Adipocyte (in vitro differentiated cells): Measurements from ENCODE around the gene ZFP36.
A peak's percentile ranks its signal among the peaks of the same experiment; 100 is the strongest.

Experiments used
- DNase-seq: peaks from one replicate; pipeline ENCODE4 v3.0.0-alpha.2; 2015; ENCODE audit warnings: low read depth
- H3K27me3 ChIP-seq: replicated peaks from 2 replicates; pipeline ENCODE4 v1.7.0; 2013; ENCODE audit warnings: mild to moderate bottlenecking, low read length, moderate library complexity; ENCODE audit not compliant: control insufficient read depth, insufficient read depth
- H3K36me3 ChIP-seq: 2 replicates; pipeline ENCODE4 v1.7.0; 2013; ENCODE audit warnings: low read length, mild to moderate bottlenecking, moderate library complexity; ENCODE audit not compliant: control insufficient read depth, insufficient read depth, severe bottlenecking
- H3K4me1 ChIP-seq: 2 replicates; pipeline ENCODE4 v1.7.0; 2013; ENCODE audit warnings: mild to moderate bottlenecking, low read length, moderate library complexity; ENCODE audit not compliant: control insufficient read depth, insufficient read depth
- H3K4me3 ChIP-seq: 2 replicates; pipeline ENCODE4 v1.7.0; 2013; ENCODE audit warnings: mild to moderate bottlenecking, low read length, moderate library complexity
- H3K9ac ChIP-seq: 2 replicates; pipeline ENCODE4 v1.7.0; 2013; ENCODE audit warnings: mild to moderate bottlenecking, low read length, moderate library complexity
- H3K9me3 ChIP-seq: 2 replicates; pipeline ENCODE4 v1.7.0; 2013; ENCODE audit warnings: mild to moderate bottlenecking, low read length, moderate library complexity; ENCODE audit not compliant: control insufficient read depth

Gene ZFP36

GRCh38 chr19:39401549-39402345 is 4.9 kb upstream of the ZFP36 start:
- peak overlapping the region; percentile 76 for H3K4me3 ChIP-seq
- no peaks in the 10 kb centered on the region for H3K27me3 ChIP-seq
- no peaks in the 10 kb centered on the region for H3K36me3 ChIP-seq
- DNase-seq = peak; percentile 44
- H3K4me1 ChIP-seq = peaks cover 43% of the 10 kb centered on the region
- H3K9me3 ChIP-seq = no peaks in the 10 kb centered on the region
- H3K9ac ChIP-seq = peak overlapping the region; percentile 88

GRCh38 chr19:39402346-39403300 is 4.0 kb upstream of the ZFP36 start:
- Histone ChIP-seq H3K4me3 (peak overlapping the region; percentile 76), H3K9me3 (no peaks in the 10 kb centered on the region), H3K9ac (peak overlapping the region; percentile 88), H3K36me3 (peaks cover under 1% of the 10 kb centered on the region), H3K27me3 (no peaks in the 10 kb centered on the region), H3K4me1 (peaks cover 43% of the 10 kb centered on the region)
- peak; percentile 95 for DNase-seq

GRCh38 chr19:39403331-39404312 is 3.0 kb upstream of the ZFP36 start:
- Histone ChIP-seq H3K27me3 (no peaks in the 10 kb centered on the region), H3K4me3 (peak overlapping the region; percentile 76), H3K36me3 (peaks cover 10% of the 10 kb centered on the region), H3K9ac (peak overlapping the region; percentile 88), H3K4me1 (peaks cover 38% of the 10 kb centered on the region), H3K9me3 (no peaks in the 10 kb centered on the region)
- peak; percentile 100 for DNase-seq

- H3K9me3 ChIP-seq = no peaks in the 10 kb centered on the region
- peak overlapping the region; percentile 88 for H3K9ac ChIP-seq
- DNase-seq = peak; percentile 30
- H3K36me3 ChIP-seq = peaks cover 15% of the 10 kb centered on the region
- peaks cover 40% of the 10 kb centered on the region for H3K4me1 ChIP-seq
- H3K4me3 ChIP-seq = peak overlapping the region; percentile 83
- H3K27me3 ChIP-seq = no peaks in the 10 kb centered on the region
Observed at GRCh38 chr19:39405261-39405957, 1.2 kb upstream of the ZFP36 start.

GRCh38 chr19:39405958-39406655 is 540 bp upstream of the ZFP36 start:
- Histone ChIP-seq H3K4me1 (peaks cover 47% of the 10 kb centered on the region), H3K36me3 (peaks cover 15% of the 10 kb centered on the region), H3K9me3 (no peaks in the 10 kb centered on the region), H3K9ac (peak overlapping the region; percentile 88), H3K27me3 (no peaks in the 10 kb centered on the region), H3K4me3 (peak overlapping the region; percentile 83)
- no peak for DNase-seq

- Histone ChIP-seq H3K4me1 (peaks cover 42% of the 10 kb centered on the region), H3K4me3 (peak overlapping the region; percentile 99), H3K9ac (peak overlapping the region; percentile 100), H3K9me3 (no peaks in the 10 kb centered on the region), H3K36me3 (peaks cover 15% of the 10 kb centered on the region), H3K27me3 (no peaks in the 10 kb centered on the region)
- DNase-seq = no peak
Observed at GRCh38 chr19:39407410-39407659, 688 bp downstream of the ZFP36 start.

- DNase-seq = peak; percentile 66
- H3K27me3 ChIP-seq = no peaks in the 10 kb centered on the region
- H3K36me3 ChIP-seq = peaks cover 15% of the 10 kb centered on the region
- peaks cover 38% of the 10 kb centered on the region for H3K4me1 ChIP-seq
- peak overlapping the region; percentile 99 for H3K4me3 ChIP-seq
- no peaks in the 10 kb centered on the region for H3K9me3 ChIP-seq
- H3K9ac ChIP-seq = peak overlapping the region; percentile 100
Observed at GRCh38 chr19:39407660-39408391, 1.2 kb downstream of the ZFP36 start.

GRCh38 chr19:39408392-39409207 is 2.0 kb downstream of the ZFP36 start:
- Histone ChIP-seq H3K4me3 (peak overlapping the region; percentile 99), H3K9me3 (no peaks in the 10 kb centered on the region), H3K9ac (peak overlapping the region; percentile 100), H3K27me3 (no peaks in the 10 kb centered on the region), H3K4me1 (peaks cover 34% of the 10 kb centered on the region), H3K36me3 (peaks cover 15% of the 10 kb centered on the region)
- DNase-seq = peak; percentile 64
